HG03439 (cell line): ENCODE results near the gene CRYGB.
"Not testable (repeated sequence)": the region's sequence is repeated elsewhere in the genome, so short reads cannot be mapped to it uniquely, and the experiment has no call there.

Experiments
- ATAC-seq: cut with Tn5 transposase; IDR thresholded peaks from one replicate; pipeline ENCODE4 v1.9.1; 2021; ENCODE audit warnings: mild to moderate bottlenecking, moderate library complexity; ENCODE audit not compliant: unreplicated experiment

Gene CRYGB

GRCh38 chr2:208150956-208151355 is 5.0 kb upstream of the CRYGB start:
- ATAC-seq = no peak

GRCh38 chr2:208150094-208150493 is 4.1 kb upstream of the CRYGB start:
- ATAC-seq = no peak

- ATAC-seq = no peak
Observed at GRCh38 chr2:208148803-208149202, 2.8 kb upstream of the CRYGB start.

- ATAC-seq = no peak
Observed at GRCh38 chr2:208147759-208148158, 1.8 kb upstream of the CRYGB start.

- no peak for ATAC-seq
Observed at GRCh38 chr2:208147008-208147407, 1.1 kb upstream of the CRYGB start.

- no peak for ATAC-seq
Observed at GRCh38 chr2:208142925-208143799, 2.8 kb downstream of the CRYGB start.

- ATAC-seq = no peak
Observed at GRCh38 chr2:208142240-208142924, 3.6 kb downstream of the CRYGB start.

- no peak for ATAC-seq
Observed at GRCh38 chr2:208139447-208139846, 6.5 kb downstream of the CRYGB start.

GRCh38 chr2:208138334-208138733 is 7.6 kb downstream of the CRYGB start:
- not testable (repeated sequence) for ATAC-seq

GRCh38 chr2:208136716-208137094 is 9.3 kb downstream of the CRYGB start:
- ATAC-seq = no peak

GRCh38 chr2:208135794-208136715 is 9.9 kb downstream of the CRYGB start:
- ATAC-seq = no peak

- ATAC-seq = no peak
Observed at GRCh38 chr2:208134928-208135586, 10.9 kb downstream of the CRYGB start.

GRCh38 chr2:208130712-208131110 is 15.2 kb downstream of the CRYGB start:
- ATAC-seq = no peak

- no peak for ATAC-seq
Observed at GRCh38 chr2:208129744-208130711, 15.9 kb downstream of the CRYGB start, which contains the start of gene CRYGC. TSS of gene CRYGC (minus strand) at chr2:208129828. CDS start at chr2:208129792, 36 bp downstream.

- no peak for ATAC-seq
Observed at GRCh38 chr2:208128136-208128535, 17.8 kb downstream of the CRYGB start.

- no peak for ATAC-seq
Observed at GRCh38 chr2:208127090-208127489, 18.9 kb downstream of the CRYGB start.

GRCh38 chr2:208125251-208125650 is 20.7 kb downstream of the CRYGB start:
- ATAC-seq = no peak

- ATAC-seq = not testable (repeated sequence)
Observed at GRCh38 chr2:208124013-208124715, 21.8 kb downstream of the CRYGB start, which contains the start of gene CRYGD. TSS of gene CRYGD (minus strand) at chr2:208124524. CDS start at chr2:208124473, 51 bp downstream.

- ATAC-seq = no peak
Observed at GRCh38 chr2:208122248-208122647, 23.7 kb downstream of the CRYGB start.
